WTC11 (cell line): ENCODE measurements around the gene GCKR. TPM values are rescaled to one million over a fixed set of nuclear protein-coding genes. Genes with fewer than 3 reads are reported as not detected.

Source experiments
- ATAC-seq: fragments of 200-7000 bp; cut with Tn5 transposase; 2 replicates; pipeline ENCODE4 v1.10.0; 2021; ENCODE audit warnings: mild to moderate bottlenecking, moderate library complexity
- CTCF ChIA-PET: fragments of 300-600 bp; sonication (Branson Sonifier 250); formaldehyde crosslinking; loops from one replicate; lab custom pipeline; 2021; ENCODE audit warnings: antibody characterized with exemption; lab: Charles Lee
- POLR2A ChIA-PET: fragments of 350-600 bp; sonication (Branson Sonifier 250); formaldehyde crosslinking; loops from one replicate; lab custom pipeline; 2021; ENCODE audit warnings: antibody characterized with exemption; lab: Charles Lee
- DNase-seq: peaks from one replicate; pipeline ENCODE4 v3.0.0; 2021; ENCODE audit warnings: low spot score
- H3K27ac Mint-ChIP-seq: 2 replicates; pipeline ENCODE4 v1.8.0; 2021; ENCODE audit warnings: mixed read lengths
- H3K27me3 Mint-ChIP-seq: 2 replicates; pipeline ENCODE4 v1.8.0; 2021; ENCODE audit warnings: low read depth, mild to moderate bottlenecking, moderate library complexity, mixed read lengths
- H3K36me3 Mint-ChIP-seq: 2 replicates; pipeline ENCODE4 v1.8.0; 2021; ENCODE audit warnings: mixed read lengths
- H3K4me1 Mint-ChIP-seq: 2 replicates; pipeline ENCODE4 v1.8.0; 2022; ENCODE audit warnings: mixed read lengths
- H3K4me3 Mint-ChIP-seq: 2 replicates; pipeline ENCODE4 v1.8.0; 2021; ENCODE audit warnings: mild to moderate bottlenecking, moderate library complexity, mixed read lengths
- H3K9me3 Mint-ChIP-seq: 2 replicates; pipeline ENCODE4 v1.8.0; 2021; ENCODE audit warnings: mixed read lengths
- ATF1 ChIP-seq: sonication (generic); formaldehyde crosslinking; IDR thresholded peaks from 2 replicates; pipeline ENCODE4 v1.8.1; 2023; ENCODE audit warnings: mild to moderate bottlenecking, moderate library complexity, missing genetic modification reagents
- CBFB ChIP-seq: sonication (generic); formaldehyde crosslinking; IDR thresholded peaks from 2 replicates; pipeline ENCODE4 v1.8.1; 2022; ENCODE audit warnings: mild to moderate bottlenecking, low read depth, missing genetic modification reagents
- CREB1 ChIP-seq: sonication (generic); formaldehyde crosslinking; IDR thresholded peaks from 2 replicates; pipeline ENCODE4 v1.8.0; 2023; ENCODE audit warnings: mild to moderate bottlenecking, missing genetic modification reagents
- EMX1 ChIP-seq: fragments of 250-450 bp; sonication (Bioruptor Pico); IDR thresholded peaks from 2 replicates; pipeline ENCODE4 v1.8.0; 2021; ENCODE audit warnings: mild to moderate bottlenecking
- GABPB1 ChIP-seq: sonication (generic); formaldehyde crosslinking; IDR thresholded peaks from 2 replicates; pipeline ENCODE4 v1.8.1; 2023; ENCODE audit warnings: mild to moderate bottlenecking, missing genetic modification reagents
- JAZF1 ChIP-seq: fragments of 250-450 bp; sonication (Bioruptor Pico); IDR thresholded peaks from 2 replicates; pipeline ENCODE4 v1.9.0; 2021; ENCODE audit warnings: moderate library complexity, mild to moderate bottlenecking, inconsistent platforms
- MYBL2 ChIP-seq: sonication (generic); formaldehyde crosslinking; IDR thresholded peaks from 2 replicates; pipeline ENCODE4 v1.8.1; 2023; ENCODE audit warnings: mild to moderate bottlenecking, moderate library complexity, missing genetic modification reagents
- NFYB ChIP-seq: sonication (generic); formaldehyde crosslinking; conservative IDR thresholded peaks from 2 replicates; pipeline ENCODE4 v1.8.0; 2022; ENCODE audit warnings: low read depth, missing genetic modification reagents
- NR1H2 ChIP-seq: sonication (generic); formaldehyde crosslinking; IDR thresholded peaks from 2 replicates; pipeline ENCODE4 v1.9.0; 2021; ENCODE audit warnings: mild to moderate bottlenecking, moderate library complexity, missing genetic modification reagents
- NR3C1 ChIP-seq: sonication (generic); formaldehyde crosslinking; conservative IDR thresholded peaks from 2 replicates; pipeline ENCODE4 v1.8.1; 2023; ENCODE audit warnings: low read depth, mild to moderate bottlenecking, missing genetic modification reagents
- PRRX2 ChIP-seq: fragments of 250-450 bp; sonication (Bioruptor Pico); IDR thresholded peaks from 2 replicates; pipeline ENCODE4 v1.8.0; 2021; ENCODE audit warnings: mild to moderate bottlenecking
- RORB ChIP-seq: fragments of 250-450 bp; sonication (Bioruptor Pico); IDR thresholded peaks from 2 replicates; pipeline ENCODE4 v1.9.0; 2021; ENCODE audit warnings: mild to moderate bottlenecking
- SOX15 ChIP-seq: fragments of 250-450 bp; sonication (Bioruptor Pico); IDR thresholded peaks from 2 replicates; pipeline ENCODE4 v1.9.0; 2021; ENCODE audit warnings: mild to moderate bottlenecking
- ZBTB21 ChIP-seq: sonication (generic); formaldehyde crosslinking; IDR thresholded peaks from 2 replicates; pipeline ENCODE4 v1.8.1; 2023; ENCODE audit warnings: mild to moderate bottlenecking, missing genetic modification reagents, borderline replicate concordance
- ZNF121 ChIP-seq: sonication (generic); formaldehyde crosslinking; IDR thresholded peaks from 2 replicates; pipeline ENCODE4 v1.8.0; 2023; ENCODE audit warnings: missing genetic modification reagents
- ZNF219 ChIP-seq: sonication (generic); formaldehyde crosslinking; IDR thresholded peaks from 2 replicates; pipeline ENCODE4 v1.8.0; 2023; ENCODE audit warnings: missing genetic modification reagents, mild to moderate bottlenecking, borderline replicate concordance
- ZNF317 ChIP-seq: sonication (generic); formaldehyde crosslinking; IDR thresholded peaks from 2 replicates; pipeline ENCODE4 v1.8.1; 2023; ENCODE audit warnings: low read depth, mild to moderate bottlenecking, moderate library complexity, missing genetic modification reagents, borderline replicate concordance
- total RNA-seq: library from RNA; stranded (reverse); gene quantifications from 3 replicates; pipeline ENCODE4 v1.2.3, GENCODE V29; 2021
- TF ChIP-seq, protein P1 (sequence below): sonication (generic); formaldehyde crosslinking; IDR thresholded peaks from 2 replicates; pipeline ENCODE4 v1.8.1; 2023; ENCODE audit warnings: mild to moderate bottlenecking, moderate library complexity, missing genetic modification reagents
- TF ChIP-seq, protein P2 (sequence below): sonication (generic); formaldehyde crosslinking; conservative IDR thresholded peaks from 2 replicates; pipeline ENCODE4 v1.8.1; 2023; ENCODE audit warnings: mild to moderate bottlenecking, low read depth, missing genetic modification reagents, moderate library complexity
- TF ChIP-seq, protein P3 (sequence below): fragments of 250-450 bp; sonication (Bioruptor Pico); IDR thresholded peaks from 2 replicates; pipeline ENCODE4 v1.9.0; 2021; ENCODE audit warnings: moderate library complexity, mild to moderate bottlenecking, inconsistent platforms, borderline replicate concordance
- TF ChIP-seq, protein P4 (sequence below): sonication (generic); formaldehyde crosslinking; IDR thresholded peaks from 2 replicates; pipeline ENCODE4 v1.8.1; 2022; ENCODE audit warnings: missing genetic modification reagents, borderline replicate concordance
- TF ChIP-seq, protein P5 (sequence below): sonication (generic); formaldehyde crosslinking; IDR thresholded peaks from 2 replicates; pipeline ENCODE4 v1.8.1; 2023; ENCODE audit warnings: mild to moderate bottlenecking, missing genetic modification reagents, moderate library complexity
- TF ChIP-seq, protein P6 (sequence below): sonication (generic); formaldehyde crosslinking; IDR thresholded peaks from 2 replicates; pipeline ENCODE4 v1.8.0; 2023; ENCODE audit warnings: missing genetic modification reagents
- TF ChIP-seq, protein P7 (sequence below): sonication (generic); formaldehyde crosslinking; IDR thresholded peaks from 2 replicates; pipeline ENCODE4 v1.8.1; 2022; ENCODE audit warnings: mild to moderate bottlenecking, missing genetic modification reagents, moderate library complexity, borderline replicate concordance
- TF ChIP-seq, protein P8 (sequence below): sonication (generic); formaldehyde crosslinking; IDR thresholded peaks from 2 replicates; pipeline ENCODE4 v1.8.0; 2022; ENCODE audit warnings: mild to moderate bottlenecking, missing genetic modification reagents

Gene GCKR
- total RNA-seq, 1 experiment from 2014 or later: 0.72 TPM

DNA sequence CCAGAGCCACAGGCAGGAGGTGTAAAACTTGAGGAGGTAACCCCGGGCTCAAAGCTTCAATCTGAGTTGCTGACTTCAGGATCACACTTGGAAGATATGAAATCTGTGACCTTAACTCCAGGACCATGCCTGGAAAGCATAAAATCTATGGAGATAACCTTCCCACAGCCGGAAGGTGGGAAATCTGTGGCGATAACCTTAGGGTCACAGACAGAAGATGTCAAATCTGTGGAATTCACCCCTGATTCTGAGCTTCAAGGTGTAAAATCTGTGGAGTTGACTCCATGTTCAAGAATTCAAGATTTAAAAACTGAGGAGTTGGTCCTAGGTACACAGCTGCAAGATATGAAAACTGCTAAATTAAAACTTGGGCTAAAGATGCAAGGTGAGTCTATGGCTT is 74.6 kb downstream of the GCKR start (continued):
- no peak for TF ChIP-seq ZNF317 (CRISPR knock-in tag)
- TF ChIP-seq, protein P1, sequence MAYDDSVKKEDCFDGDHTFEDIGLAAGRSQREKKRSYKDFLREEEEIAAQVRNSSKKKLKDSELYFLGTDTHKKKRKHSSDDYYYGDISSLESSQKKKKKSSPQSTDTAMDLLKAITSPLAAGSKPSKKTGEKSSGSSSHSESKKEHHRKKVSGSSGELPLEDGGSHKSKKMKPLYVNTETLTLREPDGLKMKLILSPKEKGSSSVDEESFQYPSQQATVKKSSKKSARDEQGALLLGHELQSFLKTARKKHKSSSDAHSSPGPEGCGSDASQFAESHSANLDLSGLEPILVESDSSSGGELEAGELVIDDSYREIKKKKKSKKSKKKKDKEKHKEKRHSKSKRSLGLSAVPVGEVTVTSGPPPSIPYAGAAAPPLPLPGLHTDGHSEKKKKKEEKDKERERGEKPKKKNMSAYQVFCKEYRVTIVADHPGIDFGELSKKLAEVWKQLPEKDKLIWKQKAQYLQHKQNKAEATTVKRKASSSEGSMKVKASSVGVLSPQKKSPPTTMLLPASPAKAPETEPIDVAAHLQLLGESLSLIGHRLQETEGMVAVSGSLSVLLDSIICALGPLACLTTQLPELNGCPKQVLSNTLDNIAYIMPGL (CRISPR knock-in tag): no peak

DNA sequence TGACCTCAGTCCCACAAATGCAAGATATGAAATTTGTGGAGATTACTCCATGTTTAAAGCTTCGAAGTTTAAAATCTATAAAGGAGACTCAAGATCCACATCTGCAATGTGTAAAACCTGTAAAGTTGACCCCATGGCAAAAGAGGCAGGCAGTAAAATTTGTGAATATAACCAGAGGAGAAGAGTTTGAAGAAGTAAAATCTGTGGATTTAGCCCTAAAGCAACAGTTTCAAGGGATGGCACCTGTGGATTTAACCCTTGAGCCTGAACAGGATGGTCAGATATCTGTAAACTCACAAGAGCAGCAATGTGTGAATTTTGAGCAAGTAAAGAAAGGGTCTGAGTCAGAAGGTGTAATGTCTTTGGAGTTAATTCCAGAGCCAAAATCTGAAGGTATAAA is 75.0 kb downstream of the GCKR start:
- Mint-ChIP-seq H3K4me1 (no peaks in the 10 kb centered on the region), H3K27me3 (peaks cover 100% of the 10 kb centered on the region), H3K4me3 (no peak overlapping the region), H3K9me3 (peaks cover 34% of the 10 kb centered on the region), H3K36me3 (no peaks in the 10 kb centered on the region; the same call in 1 of the 2 replicates), H3K27ac (no peak overlapping the region)
- ATAC-seq: no peak
- no peak for DNase-seq
- ChIA-PET POLR2A (no interaction called here), CTCF (no interaction called here)
- TF ChIP-seq GABPB1 (no peak), ATF1 (CRISPR knock-in tag) (no peak), CREB1 (CRISPR knock-in tag) (no peak), ZBTB21 (CRISPR knock-in tag) (no peak), RORB (no peak), NR3C1 (CRISPR knock-in tag) (no peak), PRRX2 (CRISPR knock-in tag) (no peak)
- TF ChIP-seq, protein P2, sequence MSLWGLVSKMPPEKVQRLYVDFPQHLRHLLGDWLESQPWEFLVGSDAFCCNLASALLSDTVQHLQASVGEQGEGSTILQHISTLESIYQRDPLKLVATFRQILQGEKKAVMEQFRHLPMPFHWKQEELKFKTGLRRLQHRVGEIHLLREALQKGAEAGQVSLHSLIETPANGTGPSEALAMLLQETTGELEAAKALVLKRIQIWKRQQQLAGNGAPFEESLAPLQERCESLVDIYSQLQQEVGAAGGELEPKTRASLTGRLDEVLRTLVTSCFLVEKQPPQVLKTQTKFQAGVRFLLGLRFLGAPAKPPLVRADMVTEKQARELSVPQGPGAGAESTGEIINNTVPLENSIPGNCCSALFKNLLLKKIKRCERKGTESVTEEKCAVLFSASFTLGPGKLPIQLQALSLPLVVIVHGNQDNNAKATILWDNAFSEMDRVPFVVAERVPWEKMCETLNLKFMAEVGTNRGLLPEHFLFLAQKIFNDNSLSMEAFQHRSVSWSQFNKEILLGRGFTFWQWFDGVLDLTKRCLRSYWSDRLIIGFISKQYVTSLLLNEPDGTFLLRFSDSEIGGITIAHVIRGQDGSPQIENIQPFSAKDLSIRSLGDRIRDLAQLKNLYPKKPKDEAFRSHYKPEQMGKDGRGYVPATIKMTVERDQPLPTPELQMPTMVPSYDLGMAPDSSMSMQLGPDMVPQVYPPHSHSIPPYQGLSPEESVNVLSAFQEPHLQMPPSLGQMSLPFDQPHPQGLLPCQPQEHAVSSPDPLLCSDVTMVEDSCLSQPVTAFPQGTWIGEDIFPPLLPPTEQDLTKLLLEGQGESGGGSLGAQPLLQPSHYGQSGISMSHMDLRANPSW (CRISPR knock-in tag): no peak
- TF ChIP-seq, protein P3, sequence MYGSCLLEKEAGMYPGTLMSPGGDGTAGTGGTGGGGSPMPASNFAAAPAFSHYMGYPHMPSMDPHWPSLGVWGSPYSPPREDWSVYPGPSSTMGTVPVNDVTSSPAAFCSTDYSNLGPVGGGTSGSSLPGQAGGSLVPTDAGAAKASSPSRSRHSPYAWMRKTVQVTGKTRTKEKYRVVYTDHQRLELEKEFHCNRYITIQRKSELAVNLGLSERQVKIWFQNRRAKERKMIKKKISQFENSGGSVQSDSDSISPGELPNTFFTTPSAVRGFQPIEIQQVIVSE: no peak

DNA sequence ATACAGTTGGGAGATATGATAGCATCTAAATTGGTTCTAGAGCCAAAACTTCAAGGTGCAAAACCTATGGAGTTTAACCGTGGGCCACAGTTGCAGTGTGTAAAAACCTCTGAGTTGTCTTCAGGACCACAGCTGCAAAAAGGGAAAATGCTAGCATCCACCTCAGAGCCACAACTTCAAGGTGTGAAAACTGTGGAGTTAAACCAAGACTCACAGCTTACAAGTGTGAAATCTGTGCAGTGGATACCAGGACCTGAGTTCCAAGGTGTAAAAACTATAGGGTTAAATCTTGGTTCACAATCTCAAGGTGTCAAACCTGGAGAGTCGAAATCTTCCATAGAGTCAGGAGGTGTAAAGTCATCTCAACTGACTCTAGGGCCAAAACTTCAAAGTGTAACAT is 75.8 kb downstream of the GCKR start:
- CTCF ChIA-PET: no interaction called here
- POLR2A ChIA-PET: no interaction called here
- Mint-ChIP-seq H3K9me3 (peaks cover 38% of the 10 kb centered on the region), H3K4me3 (no peak overlapping the region), H3K27me3 (peaks cover 100% of the 10 kb centered on the region), H3K27ac (no peak overlapping the region)
- no peak for DNase-seq
- TF ChIP-seq, protein P3: no peak
- TF ChIP-seq ZNF219 (CRISPR knock-in tag) (no peak), JAZF1 (CRISPR knock-in tag) (no peak), EMX1 (CRISPR knock-in tag) (no peak), CBFB (CRISPR knock-in tag) (no peak), MYBL2 (CRISPR knock-in tag) (no peak), NFYB (CRISPR knock-in tag) (no peak), SOX15 (CRISPR knock-in tag) (no peak), ZNF121 (CRISPR knock-in tag) (no peak), NR1H2 (CRISPR knock-in tag) (no peak), ZBTB21 (CRISPR knock-in tag) (no peak)
- TF ChIP-seq, protein P4, sequence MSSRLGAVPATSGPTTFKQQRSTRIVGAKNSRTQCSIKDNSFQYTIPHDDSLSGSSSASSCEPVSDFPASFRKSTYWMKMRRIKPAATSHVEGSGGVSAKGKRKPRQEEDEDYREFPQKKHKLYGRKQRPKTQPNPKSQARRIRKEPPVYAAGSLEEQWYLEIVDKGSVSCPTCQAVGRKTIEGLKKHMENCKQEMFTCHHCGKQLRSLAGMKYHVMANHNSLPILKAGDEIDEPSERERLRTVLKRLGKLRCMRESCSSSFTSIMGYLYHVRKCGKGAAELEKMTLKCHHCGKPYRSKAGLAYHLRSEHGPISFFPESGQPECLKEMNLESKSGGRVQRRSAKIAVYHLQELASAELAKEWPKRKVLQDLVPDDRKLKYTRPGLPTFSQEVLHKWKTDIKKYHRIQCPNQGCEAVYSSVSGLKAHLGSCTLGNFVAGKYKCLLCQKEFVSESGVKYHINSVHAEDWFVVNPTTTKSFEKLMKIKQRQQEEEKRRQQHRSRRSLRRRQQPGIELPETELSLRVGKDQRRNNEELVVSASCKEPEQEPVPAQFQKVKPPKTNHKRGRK: no peak
- TF ChIP-seq, protein P5, sequence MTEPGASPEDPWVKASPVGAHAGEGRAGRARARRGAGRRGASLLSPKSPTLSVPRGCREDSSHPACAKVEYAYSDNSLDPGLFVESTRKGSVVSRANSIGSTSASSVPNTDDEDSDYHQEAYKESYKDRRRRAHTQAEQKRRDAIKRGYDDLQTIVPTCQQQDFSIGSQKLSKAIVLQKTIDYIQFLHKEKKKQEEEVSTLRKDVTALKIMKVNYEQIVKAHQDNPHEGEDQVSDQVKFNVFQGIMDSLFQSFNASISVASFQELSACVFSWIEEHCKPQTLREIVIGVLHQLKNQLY (CRISPR knock-in tag): no peak
- TF ChIP-seq, protein P6, sequence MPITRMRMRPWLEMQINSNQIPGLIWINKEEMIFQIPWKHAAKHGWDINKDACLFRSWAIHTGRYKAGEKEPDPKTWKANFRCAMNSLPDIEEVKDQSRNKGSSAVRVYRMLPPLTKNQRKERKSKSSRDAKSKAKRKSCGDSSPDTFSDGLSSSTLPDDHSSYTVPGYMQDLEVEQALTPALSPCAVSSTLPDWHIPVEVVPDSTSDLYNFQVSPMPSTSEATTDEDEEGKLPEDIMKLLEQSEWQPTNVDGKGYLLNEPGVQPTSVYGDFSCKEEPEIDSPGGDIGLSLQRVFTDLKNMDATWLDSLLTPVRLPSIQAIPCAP (CRISPR knock-in tag): no peak
- TF ChIP-seq, protein P7, sequence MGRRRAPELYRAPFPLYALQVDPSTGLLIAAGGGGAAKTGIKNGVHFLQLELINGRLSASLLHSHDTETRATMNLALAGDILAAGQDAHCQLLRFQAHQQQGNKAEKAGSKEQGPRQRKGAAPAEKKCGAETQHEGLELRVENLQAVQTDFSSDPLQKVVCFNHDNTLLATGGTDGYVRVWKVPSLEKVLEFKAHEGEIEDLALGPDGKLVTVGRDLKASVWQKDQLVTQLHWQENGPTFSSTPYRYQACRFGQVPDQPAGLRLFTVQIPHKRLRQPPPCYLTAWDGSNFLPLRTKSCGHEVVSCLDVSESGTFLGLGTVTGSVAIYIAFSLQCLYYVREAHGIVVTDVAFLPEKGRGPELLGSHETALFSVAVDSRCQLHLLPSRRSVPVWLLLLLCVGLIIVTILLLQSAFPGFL (CRISPR knock-in tag): no peak
- TF ChIP-seq, protein P8, sequence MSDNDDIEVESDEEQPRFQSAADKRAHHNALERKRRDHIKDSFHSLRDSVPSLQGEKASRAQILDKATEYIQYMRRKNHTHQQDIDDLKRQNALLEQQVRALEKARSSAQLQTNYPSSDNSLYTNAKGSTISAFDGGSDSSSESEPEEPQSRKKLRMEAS (CRISPR knock-in tag): no peak
- TF ChIP-seq, all 79 proteins: peak for 0
- Mint-ChIP-seq H3K4me1 (no peaks in the 10 kb centered on the region), H3K36me3 (no peaks in the 10 kb centered on the region; the same call in 1 of the 2 replicates)
- no peak for ATAC-seq
